Measurements from ENCODE around the gene BTBD19.
A peak's percentile ranks its signal among the peaks of the same experiment; 100 is the strongest.
"Not testable (repeated sequence)": the region's sequence is repeated elsewhere in the genome, so short reads cannot be mapped to it uniquely, and the experiment has no call there.

BTBD19 gene

DNA sequence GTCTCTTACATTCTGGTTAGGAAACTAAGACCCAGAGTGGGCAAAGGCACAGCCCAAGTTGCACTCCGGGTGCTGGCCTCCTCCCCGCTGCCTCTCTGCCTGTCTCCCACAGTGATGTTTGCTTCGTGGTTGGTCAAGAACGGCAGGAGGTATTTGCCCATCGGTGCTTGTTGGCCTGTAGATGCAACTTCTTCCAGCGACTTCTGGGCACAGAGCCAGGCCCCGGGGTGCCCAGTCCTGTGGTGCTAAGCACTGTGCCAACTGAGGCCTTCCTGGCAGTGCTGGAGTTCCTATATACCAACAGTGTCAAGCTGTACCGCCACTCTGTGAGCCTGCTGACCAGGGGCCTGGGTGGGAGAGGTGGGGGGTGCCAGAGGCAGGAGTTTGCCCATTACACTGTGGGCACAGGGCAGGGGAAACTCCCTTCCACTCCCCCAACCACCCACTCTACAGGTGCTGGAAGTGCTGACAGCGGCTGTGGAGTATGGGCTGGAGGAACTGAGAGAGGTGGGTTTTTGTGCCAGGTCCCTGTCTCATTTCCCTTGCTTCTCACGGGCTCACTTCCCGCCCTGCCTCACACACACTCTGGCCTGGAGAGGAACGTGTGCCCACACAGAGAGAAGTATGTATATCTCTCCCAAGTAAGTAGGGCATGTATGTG lies 1.9 kb downstream of the BTBD19 start:
- DNase-seq: no peak

DNA sequence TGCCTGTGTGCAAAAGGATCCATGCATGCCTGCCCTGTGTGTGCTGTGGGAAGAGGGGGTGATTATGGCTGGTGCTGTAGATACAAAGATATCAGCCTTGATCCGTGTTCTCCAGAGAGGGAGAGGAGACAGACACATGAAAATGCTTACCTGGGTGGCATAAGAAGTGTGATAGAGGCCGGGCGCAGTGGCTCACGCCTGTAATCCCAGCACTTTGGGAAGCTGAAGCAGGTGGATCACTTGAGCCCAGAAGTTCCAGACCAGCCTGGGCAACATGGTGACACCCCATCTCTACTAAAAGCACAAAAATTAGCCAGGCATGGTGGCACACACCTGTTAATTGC lies 2.4 kb downstream of the BTBD19 start:
- not testable (repeated sequence) for DNase-seq

DNA sequence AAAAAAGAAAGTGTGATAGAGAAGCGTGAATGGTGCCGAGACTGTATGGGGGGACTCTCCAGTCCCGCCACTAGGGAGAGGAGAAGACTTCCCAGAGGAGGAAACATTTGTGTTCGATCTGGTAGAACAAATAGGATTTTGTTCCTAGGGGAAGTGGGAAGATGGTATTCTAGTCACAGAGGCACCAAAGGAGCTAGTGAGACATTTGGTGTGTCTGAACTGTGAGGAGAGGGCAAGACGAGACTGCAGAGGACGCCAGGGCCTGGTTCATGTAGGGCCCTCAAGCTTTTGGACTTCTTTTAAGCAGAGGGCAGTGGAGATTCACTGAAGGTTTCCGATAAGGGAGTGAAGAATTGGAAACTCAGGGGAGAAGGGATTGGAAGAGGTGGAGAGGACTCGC lies 2.9 kb downstream of the BTBD19 start:
- DNase-seq: no peak

DNA sequence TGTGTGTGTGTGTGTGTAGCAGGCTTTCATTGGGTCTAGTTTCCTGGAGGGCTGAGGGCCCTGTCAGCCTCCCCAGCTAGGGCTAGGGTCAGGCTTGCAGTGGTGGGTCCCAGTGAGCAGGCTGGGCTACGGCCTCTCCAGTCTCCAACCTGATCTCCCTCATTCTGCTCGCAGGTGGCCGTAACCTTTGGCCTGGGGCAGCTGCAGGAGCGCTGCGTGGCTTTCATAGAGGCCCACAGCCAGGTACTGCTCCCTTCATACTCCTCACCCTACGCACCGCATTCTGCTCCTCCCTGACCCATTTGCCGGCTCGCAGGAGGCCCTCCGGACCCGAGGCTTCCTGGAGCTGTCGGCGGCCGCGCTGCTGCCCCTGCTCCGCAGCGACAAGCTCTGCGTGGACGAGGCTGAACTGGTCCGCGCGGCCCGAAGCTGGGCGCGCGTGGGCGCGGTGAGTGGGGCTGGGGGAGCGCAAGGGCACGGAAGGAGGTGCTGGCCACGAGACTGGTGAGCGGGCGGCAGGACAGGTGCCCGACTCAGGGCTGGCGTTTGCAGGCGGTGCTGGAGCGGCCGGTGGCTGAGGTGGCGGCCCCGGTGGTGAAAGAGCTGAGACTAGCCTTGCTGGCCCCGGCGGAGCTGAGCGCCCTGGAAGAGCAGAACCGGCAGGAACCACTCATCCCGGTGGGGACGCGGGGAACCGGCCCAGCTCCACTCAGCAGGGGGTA lies 4.7 kb downstream of the BTBD19 start:
- DNase-seq: no peak

DNA sequence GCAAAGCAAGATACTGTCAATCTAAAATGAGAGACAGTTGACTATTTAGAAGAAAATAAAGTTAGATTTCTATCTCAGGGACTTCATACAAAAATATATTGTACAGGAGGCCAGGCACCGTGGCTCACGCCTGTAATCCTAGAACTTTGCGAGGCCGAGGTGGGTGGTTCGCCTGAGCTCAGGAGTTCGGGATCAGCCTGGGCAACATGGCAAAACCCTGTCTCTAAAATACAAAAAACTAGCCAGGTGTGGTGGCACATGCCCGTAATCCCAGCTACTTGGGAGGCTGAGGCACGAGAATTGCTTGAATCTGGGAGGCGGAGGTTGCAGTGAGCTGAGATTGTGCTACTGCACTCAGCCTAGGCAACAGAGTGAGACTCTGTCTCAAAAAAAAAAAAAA lies 7.6 kb downstream of the BTBD19 start:
- not testable (repeated sequence) for DNase-seq

DNA sequence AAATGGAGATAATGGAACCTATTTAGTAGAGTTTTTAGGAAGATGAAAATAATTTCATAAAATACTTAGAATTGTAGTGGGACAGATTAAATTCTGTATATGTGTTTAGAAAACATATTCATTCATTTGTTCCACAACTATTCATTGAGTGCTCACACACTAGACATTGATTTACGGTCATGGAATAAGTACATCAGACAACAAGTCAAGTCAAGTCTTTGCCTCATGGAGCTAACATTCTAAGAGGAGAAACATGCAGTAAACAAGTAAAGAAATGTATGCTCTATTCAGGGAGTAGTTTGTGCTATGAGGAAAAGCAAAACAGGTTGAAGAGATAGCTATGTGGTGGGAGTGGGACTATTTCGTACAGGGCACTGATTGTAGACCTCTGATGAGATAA lies 9.0 kb downstream of the BTBD19 start:
- no peak for DNase-seq

DNA sequence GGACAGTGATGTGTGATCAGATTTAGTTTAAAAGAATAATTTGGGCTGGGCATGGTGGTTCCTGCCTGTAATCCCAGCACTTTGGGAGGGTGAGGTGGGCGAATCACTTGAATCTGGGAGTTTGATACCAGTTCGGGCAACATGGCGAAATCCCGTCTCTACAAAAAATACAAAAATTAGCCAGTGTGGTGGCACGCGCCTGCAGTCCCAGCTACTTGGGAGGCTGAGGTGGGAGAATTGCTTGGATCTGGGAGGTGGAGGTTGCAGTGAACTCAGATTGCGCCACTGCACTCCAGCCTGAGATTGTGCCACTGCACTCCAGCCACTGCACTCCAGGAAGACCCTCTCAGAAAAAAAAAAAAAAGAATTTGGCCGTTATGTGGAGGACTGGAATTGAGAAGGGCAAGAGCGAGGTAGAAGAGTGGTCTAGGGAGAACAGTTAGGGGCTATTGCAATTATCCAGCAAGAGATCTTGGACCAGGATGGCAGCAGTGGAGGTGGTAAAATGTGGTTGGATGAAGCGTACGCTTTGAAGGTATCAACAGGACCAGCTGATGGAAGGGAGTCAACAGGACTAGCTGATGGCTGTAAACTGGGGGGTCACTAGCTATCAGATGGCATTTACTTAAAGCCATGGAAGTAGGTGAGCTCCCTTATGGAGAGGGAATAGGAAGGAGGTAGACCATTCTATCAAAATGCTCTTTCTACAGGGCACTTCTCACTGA lies 9.6 kb downstream of the BTBD19 start:
- no peak for DNase-seq

DNA sequence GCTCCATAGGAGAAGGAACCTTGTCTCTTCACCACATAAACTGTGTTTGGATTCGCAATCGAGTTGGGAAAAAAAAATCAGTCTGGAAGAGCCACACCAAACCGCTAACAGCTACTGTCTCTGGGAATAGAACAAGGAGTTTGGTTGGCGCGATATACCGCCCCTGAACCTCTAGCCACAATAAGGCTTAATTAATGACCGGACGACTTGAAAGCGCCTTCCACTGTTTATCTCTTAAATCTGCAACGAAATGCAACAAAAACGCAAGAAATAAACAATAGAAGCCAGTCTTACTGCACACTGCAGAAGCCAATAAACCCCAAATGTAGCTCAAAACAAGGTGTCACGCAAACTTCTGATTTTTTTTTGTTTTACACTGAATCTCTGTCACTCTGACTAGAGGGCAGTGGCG lies 10.9 kb downstream of the BTBD19 start:
- DNase-seq: no peak

DNA sequence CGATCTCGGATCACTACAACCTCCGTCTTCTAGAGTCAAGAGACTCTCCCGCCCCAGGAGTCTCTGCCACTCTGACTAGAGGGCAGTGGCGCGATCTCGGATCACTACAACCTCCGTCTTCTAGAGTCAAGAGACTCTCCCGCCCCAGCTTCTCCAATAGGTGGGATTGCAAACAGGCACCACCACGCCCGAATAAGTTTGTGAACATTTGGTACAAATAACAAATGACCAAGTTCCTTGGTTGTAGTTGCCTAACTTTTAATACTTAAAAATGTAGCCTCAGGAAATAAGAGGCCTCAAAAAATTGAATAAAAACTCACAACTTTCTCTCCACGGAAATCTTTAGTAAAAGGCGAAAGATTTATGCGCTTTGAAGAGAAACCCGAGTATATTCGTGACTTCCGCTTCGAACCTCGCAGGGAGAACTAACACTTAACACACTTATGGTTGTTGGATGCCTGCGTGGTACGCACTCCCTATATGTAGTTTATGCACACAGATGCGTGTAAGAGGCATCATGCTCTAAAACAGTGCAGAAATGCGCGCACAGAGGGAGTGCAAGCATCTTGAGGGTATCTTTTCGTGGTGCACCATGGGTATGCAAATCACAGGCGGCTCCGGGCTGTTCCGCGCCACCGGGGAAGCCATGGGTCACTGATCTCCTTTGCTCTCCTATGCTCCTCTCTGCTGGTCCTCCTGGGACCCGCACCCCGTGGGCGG lies 11.4 kb downstream of the BTBD19 start:
- DNase-seq: peak; percentile 64 to 74 (median 72)

DNA sequence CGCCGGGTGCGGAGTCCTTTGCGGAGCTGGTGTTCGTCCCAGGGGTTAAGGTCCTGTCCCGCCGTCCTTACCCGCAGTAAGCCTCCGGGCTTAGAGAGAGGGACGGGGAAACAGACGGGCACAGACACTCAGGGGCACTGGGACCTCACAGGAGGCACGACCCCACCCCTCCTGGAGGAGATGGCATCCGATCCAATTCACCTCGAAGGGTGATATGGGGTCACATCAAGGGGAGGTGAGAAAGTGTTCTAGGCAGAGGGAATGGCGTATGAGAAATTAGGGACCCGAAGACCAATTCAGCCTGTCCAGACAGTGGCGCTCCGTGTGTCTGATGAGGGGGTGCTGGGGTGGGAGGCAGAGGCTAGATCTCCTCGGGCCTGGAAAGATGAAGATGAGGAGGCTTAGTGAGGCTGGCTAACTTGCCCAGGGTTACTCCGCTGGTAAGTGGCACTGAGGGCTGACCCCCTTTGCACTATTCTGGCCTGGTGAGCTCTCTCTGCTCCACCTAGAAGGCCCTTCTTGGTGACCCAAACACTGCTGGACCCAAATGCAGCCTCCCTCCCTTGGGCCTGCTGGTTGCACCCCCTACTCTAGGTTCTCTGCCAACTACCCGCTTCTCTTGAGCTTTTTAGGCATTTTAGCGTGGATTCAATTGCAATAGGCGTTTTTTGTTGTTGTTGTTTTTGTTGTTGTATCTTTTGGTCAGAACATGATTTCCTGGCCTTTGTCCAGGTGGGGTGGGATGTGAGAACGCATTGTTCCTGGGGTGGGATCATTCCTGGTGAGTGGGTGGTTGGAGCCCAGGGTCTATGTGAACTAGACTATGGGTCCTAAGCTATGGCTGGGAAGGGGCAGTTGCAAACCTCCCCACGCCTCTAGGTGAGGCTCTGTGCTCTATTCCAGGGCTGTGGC lies 12.3 kb downstream of the BTBD19 start:
- no peak for DNase-seq

DNA sequence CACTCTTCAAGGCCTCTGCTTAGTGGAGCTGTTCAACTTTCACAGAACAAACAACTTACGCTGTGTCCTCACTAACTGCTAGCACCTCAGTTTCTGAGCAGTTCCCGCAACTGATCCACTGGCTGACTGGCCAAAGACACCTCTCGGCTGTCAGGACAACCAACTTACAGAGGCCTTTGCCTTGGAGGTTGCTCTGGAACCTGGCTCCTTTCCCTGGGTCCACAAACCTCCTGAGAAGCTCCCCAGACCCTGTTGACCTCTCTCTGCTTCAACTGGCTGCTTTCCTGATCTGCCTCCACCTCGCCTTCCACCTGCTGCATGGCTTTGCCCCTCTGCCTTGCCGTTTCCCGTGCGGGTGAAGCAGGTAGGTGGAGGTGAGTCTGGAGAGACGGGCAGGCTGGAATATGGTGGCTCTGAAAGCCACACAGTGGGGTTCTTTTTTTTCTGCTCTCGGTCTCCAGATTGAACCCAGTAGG lies 13.0 kb downstream of the BTBD19 start:
- no peak for DNase-seq

DNA sequence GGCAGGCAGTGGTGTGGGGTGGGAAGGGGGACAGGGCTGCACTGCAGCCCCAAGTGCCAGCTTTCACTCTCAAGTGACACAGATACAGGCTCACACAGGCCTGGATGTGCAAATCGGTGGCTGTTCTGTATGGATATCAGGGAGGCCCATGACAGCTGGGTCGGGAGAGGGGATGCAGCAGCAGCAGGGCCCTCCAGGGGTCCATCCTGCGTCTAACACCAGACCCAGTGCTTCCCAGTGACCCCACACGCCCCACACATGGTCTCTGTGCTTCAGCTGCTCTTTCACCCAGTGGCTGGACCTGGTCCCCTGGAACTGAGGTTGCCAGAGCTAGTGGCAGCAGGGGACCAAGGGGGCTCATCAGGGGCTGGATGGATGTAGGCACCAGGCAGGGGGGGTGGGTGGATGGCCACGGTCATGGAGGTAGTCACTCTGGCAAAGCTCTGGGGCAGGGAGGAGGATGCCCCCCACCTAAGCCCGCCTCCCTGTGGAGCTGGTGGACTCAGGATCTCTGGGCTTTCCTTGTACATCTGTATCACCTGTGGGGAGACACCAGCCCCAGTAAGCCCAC lies 13.9 kb downstream of the BTBD19 start:
- no peak for DNase-seq

DNA sequence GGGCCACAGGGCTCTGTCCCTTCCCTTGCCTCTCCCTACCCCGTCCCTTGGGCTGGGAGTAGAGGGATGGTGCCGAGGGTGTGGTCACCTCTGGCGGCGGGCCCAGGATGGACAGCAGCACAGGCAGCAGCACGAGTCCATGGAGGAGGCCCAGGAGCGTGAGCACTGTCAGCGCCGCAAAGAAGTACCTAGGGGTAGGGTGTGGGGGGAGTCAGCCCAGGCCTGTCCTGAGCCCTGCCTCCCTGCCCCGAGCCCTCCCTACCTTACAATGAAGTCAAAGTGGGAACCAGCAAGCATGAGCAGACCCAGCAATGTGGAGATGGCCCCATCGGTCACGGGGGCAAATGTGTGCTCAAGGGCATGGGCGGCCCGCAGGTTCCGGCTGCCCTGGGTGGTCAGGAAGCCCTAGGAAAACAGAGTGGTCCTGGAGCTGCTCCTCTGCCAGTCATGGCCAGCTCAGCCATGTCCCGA lies 14.7 kb downstream of the BTBD19 start:
- no peak for DNase-seq

DNA sequence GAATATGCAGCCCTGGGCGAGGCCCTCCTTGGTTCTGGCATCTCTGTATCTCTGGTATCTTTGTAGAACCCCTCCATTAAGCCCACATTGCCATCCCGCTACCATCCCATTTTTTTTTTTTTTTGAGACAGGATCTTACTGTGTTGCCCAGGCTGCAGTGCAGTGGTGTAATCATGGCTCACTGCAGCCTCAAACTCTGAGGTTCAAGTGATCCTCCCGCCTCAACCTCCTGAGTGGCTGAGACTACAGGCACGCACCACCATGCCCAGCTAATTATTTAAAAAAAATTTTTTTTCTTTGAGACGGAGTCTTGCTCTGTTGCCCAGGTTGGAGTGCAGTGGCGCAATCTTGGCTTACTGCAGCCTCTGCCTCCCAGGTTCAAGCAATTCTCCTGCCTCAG lies 16.1 kb downstream of the BTBD19 start:
- not testable (repeated sequence) for DNase-seq

DNA sequence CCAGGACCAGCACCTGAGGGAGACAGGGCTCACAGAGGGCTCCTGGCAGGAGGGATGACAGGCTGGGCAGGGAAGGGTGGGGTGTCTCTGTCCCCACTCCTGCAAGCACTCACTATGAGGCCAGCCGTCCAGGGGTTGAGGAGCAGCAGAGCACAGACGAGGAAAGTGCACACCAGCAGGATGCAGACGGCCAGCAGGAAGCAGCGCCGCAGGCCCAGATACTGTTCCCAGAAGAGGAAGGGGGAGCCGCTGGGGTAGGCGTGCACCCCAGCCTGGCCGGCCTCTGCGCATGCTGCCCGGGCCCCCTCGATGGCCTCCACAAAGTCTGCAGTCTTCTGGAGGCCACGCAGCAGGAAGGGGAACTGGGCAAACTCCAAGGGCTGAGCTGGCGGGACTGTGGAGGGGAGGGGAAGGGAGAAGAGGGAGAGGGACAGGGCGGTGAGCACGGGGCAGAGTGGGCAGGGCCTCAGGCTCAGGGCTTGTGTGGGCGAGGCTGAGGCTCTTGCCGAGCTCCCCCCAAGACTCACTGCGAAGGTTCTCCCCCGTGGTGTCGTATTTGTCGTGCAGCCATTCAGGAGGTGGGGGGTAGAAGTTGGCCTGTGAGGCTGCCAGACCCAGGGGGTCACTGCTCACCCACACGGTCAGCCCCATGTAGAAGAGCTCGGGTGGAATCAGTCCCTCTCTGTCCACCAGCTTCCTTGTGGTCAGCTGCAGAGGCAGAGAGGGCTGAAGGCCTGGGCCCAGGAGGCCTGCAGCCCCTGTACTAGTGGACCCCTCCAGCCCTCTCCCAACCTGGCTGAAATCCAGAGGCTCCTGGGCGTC lies 18.3 kb downstream of the BTBD19 start:
- no peak for DNase-seq

DNA sequence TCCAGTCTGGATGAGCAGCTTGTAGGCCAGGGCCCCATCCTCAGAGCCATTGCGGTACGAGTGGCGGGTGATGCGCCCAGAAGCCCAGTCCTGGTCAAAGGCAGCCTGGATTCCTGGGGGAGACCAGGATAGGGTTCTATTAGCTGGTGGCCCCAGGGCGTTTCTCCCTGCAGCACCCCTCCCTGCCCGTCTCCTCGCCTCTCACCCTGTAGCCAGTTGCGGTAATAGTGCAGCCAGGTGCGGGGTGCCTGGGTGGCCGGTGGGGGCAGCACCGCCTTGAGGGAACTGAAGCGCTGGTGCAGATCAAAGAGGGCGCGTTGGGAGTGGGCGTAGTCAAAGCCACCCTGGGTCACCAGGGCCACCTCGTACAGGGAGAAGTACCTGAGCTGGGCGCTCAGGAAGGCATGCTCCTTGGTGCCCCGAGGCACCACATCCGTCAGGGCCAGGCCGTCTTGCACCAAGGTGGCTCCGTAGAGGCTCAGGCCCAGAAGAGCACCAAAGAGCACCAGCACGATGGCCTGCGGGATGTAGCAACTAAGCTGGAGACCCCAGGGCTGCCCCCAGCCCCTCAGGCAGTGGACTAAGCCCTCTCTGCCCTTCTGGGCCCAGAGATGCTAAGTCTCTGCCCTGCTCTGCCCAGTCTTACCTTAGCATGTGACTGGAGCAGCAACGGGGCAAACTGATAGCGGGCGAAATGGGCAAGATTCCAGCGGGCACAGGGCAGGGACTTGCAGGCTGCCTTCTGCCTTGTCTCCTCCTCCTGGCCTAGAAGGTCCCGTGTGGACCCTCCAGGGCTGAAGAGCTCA lies 19.1 kb downstream of the BTBD19 start:
- DNase-seq: no peak

DNA sequence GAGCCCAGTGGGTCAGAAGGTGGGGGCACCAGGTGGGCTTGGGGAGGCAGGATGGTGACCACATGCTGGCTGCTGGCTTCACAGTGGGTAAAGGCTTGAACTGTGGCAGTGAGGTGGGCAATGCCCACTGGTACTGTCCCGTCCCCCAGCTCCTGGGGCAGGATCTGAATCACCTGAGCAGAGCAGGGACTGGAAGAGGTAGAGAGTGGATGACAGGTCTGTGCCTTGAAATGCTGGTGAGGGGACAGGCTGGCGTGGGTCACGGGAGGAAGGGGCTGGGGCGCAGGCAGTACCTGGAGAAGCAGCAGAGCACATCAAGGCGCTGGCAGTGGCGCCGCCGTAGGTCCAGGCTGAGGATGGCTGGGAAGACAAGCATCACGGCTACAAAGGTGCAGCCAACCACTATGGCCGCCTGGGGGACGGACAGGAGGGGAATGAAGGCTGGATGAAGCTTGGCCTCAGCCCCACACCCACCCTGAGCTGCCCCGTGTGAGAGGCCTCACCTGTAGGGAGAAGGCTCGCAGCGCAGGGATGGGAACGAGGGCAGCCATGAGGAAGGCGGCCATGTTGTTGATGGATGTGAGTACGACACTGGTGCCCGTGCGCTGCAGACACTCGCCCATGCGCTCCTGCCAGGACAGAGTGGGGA lies 19.8 kb downstream of the BTBD19 start:
- DNase-seq: no peak

DNA sequence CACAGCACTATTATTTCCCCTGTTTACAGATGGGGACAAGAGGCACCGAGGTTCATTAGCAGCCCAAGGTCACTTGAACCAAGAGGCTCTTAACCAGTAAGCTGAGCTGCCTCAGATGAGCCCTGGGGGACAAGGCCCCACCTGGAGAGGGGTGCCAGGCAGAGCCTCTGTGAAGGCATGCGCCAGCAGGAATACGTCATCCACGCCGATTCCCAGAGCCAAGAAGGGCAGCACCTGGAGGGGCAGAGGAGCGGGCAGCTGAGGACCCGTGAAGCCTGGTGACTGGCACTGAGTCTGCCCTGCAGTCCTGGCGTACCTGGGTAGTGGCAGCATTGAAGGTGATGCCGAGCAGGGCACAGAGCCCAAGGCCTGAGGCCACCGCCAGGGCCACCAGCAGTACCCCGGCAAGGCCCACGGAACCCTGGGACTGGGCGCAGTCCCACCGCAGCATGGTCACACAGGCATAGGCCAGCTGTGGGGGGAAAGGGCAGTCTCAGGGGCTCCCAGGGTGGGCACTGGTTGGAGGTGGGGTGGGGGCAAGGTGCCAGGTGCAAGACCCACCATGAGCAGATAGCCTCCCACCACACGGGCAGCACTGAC lies 20.6 kb downstream of the BTBD19 start:
- DNase-seq: no peak

Measured in activated naive CD4-positive, alpha-beta T cell (primary cell).